Mesenchymal stem cell (in vitro differentiated cells and primary cell): ENCODE results near the gene CHL1. TPM values are rescaled to one million over a fixed set of nuclear protein-coding genes. Genes with fewer than 3 reads are reported as not detected.

ENCODE experiments used
- DNase-seq: peaks from one replicate; pipeline ENCODE4 v3.0.0-alpha.2; 2013
- H2AFZ ChIP-seq: one replicate; pipeline ENCODE4 v1.6.1; 2013; ENCODE audit warnings: low read depth, mild to moderate bottlenecking, control low read depth, inconsistent platforms, low read length, moderate library complexity
- H2AK5ac ChIP-seq: 2 replicates; pipeline ENCODE4 v1.6.1; 2013; ENCODE audit warnings: low read length, moderate library complexity, mild to moderate bottlenecking, inconsistent platforms; ENCODE audit not compliant: severe bottlenecking
- H2BK120ac ChIP-seq: one replicate; pipeline ENCODE4 v1.6.1; 2013; ENCODE audit warnings: low read depth, mild to moderate bottlenecking, inconsistent platforms, low read length, moderate library complexity
- H2BK12ac ChIP-seq, 2 experiments: one replicate each; pipeline ENCODE4 v1.6.1; 2013; ENCODE audit warnings: inconsistent platforms in 2 of 2, low read length in 2 of 2, mild to moderate bottlenecking in 2 of 2, moderate library complexity in 2 of 2, control low read depth in 1 of 2
- H2BK15ac ChIP-seq: one replicate; pipeline ENCODE4 v1.6.1; 2013; ENCODE audit warnings: mild to moderate bottlenecking, low read depth, inconsistent platforms; ENCODE audit not compliant: poor library complexity, severe bottlenecking
- H2BK5ac ChIP-seq: 2 replicates; pipeline ENCODE4 v1.6.1; 2013; ENCODE audit warnings: low read depth, mild to moderate bottlenecking, low read length, control low read depth, inconsistent platforms; ENCODE audit not compliant: poor library complexity, severe bottlenecking
- H3K14ac ChIP-seq, 2 experiments: one replicate each; pipeline ENCODE4 v1.6.1; 2013; ENCODE audit warnings: inconsistent platforms in 2 of 2, low read length in 2 of 2, control low read depth in 1 of 2, mild to moderate bottlenecking in 1 of 2, moderate library complexity in 1 of 2
- H3K18ac ChIP-seq, 2 experiments: one replicate each; pipeline ENCODE4 v1.6.1; 2013; ENCODE audit warnings: inconsistent platforms in 2 of 2, low read length in 2 of 2, control low read depth in 1 of 2, low read depth in 1 of 2, mild to moderate bottlenecking in 1 of 2
- H3K23ac ChIP-seq, 2 experiments: one replicate each; pipeline ENCODE4 v1.6.1; 2013; ENCODE audit warnings: inconsistent platforms in 2 of 2, low read length in 2 of 2, mild to moderate bottlenecking in 2 of 2, moderate library complexity in 2 of 2, control low read depth in 1 of 2
- H3K27ac ChIP-seq: 2 replicates; pipeline ENCODE4 v1.5.1; 2013; ENCODE audit warnings: mild to moderate bottlenecking, moderate library complexity, low read length, control low read depth, inconsistent platforms; ENCODE audit not compliant: poor library complexity, severe bottlenecking
- H3K27me3 ChIP-seq, 2 experiments: 2 replicates each; pipeline versions ENCODE4 v1.6.1 to v1.7.0; 2013; ENCODE audit warnings: low read length in 2 of 2, mild to moderate bottlenecking in 2 of 2, moderate library complexity in 2 of 2, control low read depth in 1 of 2, inconsistent platforms in 1 of 2; ENCODE audit not compliant: control insufficient read depth in 1 of 2, insufficient read depth in 1 of 2
- H3K36me3 ChIP-seq, 2 experiments: 2 replicates each; pipeline versions ENCODE4 v1.6.1 to v1.7.0; 2013; ENCODE audit warnings: low read length in 2 of 2, control low read depth in 1 of 2, inconsistent platforms in 1 of 2, low read depth in 1 of 2, mild to moderate bottlenecking in 1 of 2; ENCODE audit not compliant: insufficient read depth in 2 of 2, control insufficient read depth in 1 of 2
- H3K4ac ChIP-seq, 2 experiments: one replicate each; pipeline ENCODE4 v1.6.1; 2013; ENCODE audit warnings: inconsistent platforms in 2 of 2, low read length in 2 of 2, mild to moderate bottlenecking in 2 of 2, moderate library complexity in 2 of 2, control low read depth in 1 of 2, low read depth in 1 of 2
- H3K4me1 ChIP-seq: 2 replicates; pipeline ENCODE4 v1.6.1; 2013; ENCODE audit warnings: low read depth, low read length, control low read depth; ENCODE audit not compliant: control insufficient read depth, insufficient read depth
- H3K4me2 ChIP-seq: 2 replicates; pipeline ENCODE4 v1.6.1; 2013; ENCODE audit warnings: low read length, mild to moderate bottlenecking, inconsistent platforms; ENCODE audit not compliant: poor library complexity, severe bottlenecking
- H3K4me3 ChIP-seq, 2 experiments: 2 replicates each; pipeline versions ENCODE4 v1.5.1 to v1.7.0; 2013; ENCODE audit warnings: low read length in 2 of 2, mild to moderate bottlenecking in 2 of 2, control low read depth in 1 of 2, low read depth in 1 of 2; ENCODE audit not compliant: insufficient read depth in 1 of 2
- H3K79me1 ChIP-seq: replicated peaks from 2 replicates; pipeline ENCODE4 v1.6.1; 2013; ENCODE audit warnings: mild to moderate bottlenecking, control low read depth, low read length, inconsistent platforms; ENCODE audit not compliant: poor library complexity, severe bottlenecking
- H3K9ac ChIP-seq: 2 replicates; pipeline ENCODE4 v1.7.0; 2013; ENCODE audit warnings: mild to moderate bottlenecking, low read length, moderate library complexity
- H3K9me3 ChIP-seq: 2 replicates; pipeline ENCODE4 v1.7.0; 2013; ENCODE audit warnings: mild to moderate bottlenecking, low read length; ENCODE audit not compliant: control insufficient read depth
- H4K8ac ChIP-seq: one replicate; pipeline ENCODE4 v1.6.1; 2013; ENCODE audit warnings: inconsistent platforms, mild to moderate bottlenecking, low read length, moderate library complexity
- H4K91ac ChIP-seq: one replicate; pipeline ENCODE4 v1.6.1; 2013; ENCODE audit warnings: mild to moderate bottlenecking, low read length, inconsistent platforms
- WGBS: methylation state at CpG from one replicate; pipeline ENCODE4 v1.1.7; 2013; ENCODE audit warnings: mixed read lengths; 5-methylcytosine and 5-hydroxymethylcytosine counted together
- small RNA-seq: library from polyadenylated mRNA; stranded (forward); fragments of <200 nt; extraction: miRNeasy Mini kit (QIAGEN cat#:217004); gene quantifications from one replicate; pipeline ENCODE3, GENCODE V24; 2013; ENCODE audit warnings: low read depth

CHL1 gene

GRCh38 chr3:454986-455385, 258.4 kb downstream of the CHL1 start:
- H3K18ac ChIP-seq: no peak overlapping the region
- H2AK5ac ChIP-seq: no peak overlapping the region
- H2BK120ac ChIP-seq: no peak overlapping the region
- no peak overlapping the region for H3K14ac ChIP-seq
- no peak overlapping the region for H3K4me3 ChIP-seq
- H2BK5ac ChIP-seq: no peak overlapping the region
- no peaks in the 10 kb centered on the region for H3K36me3 ChIP-seq
- H4K91ac ChIP-seq: no peak overlapping the region
- H3K27me3 ChIP-seq: no peaks in the 10 kb centered on the region
- no peak overlapping the region for H4K8ac ChIP-seq
- no peak overlapping the region for H2BK12ac ChIP-seq
- H3K23ac ChIP-seq: no peak overlapping the region
- H3K9ac ChIP-seq: no peak overlapping the region
- no peak for DNase-seq
- H2BK15ac ChIP-seq: no peak overlapping the region
- no peaks in the 10 kb centered on the region for H3K4me1 ChIP-seq
- H3K4ac ChIP-seq: no peak overlapping the region
- WGBS: no CpG with 5 or more reads among the region's 2 CpGs
- H2AFZ ChIP-seq: no peak overlapping the region
- no peak overlapping the region for H3K27ac ChIP-seq
- no peaks in the 10 kb centered on the region for H3K79me1 ChIP-seq
- H3K4me2 ChIP-seq: no peak overlapping the region
- H3K9me3 ChIP-seq: no peaks in the 10 kb centered on the region

GRCh38 chr3:458124-458523, 261.6 kb downstream of the CHL1 start:
- no peak overlapping the region for H2BK5ac ChIP-seq
- H3K4me3 ChIP-seq: peak overlapping the region in 1 of 2 experiments; percentile 49
- no peak overlapping the region for H2AK5ac ChIP-seq
- no peak for DNase-seq
- no peak overlapping the region for H3K23ac ChIP-seq
- no peaks in the 10 kb centered on the region for H3K36me3 ChIP-seq
- no peaks in the 10 kb centered on the region for H3K27me3 ChIP-seq
- peak overlapping the region; percentile 26 for H3K9ac ChIP-seq
- no peak overlapping the region for H3K14ac ChIP-seq
- H2BK12ac ChIP-seq: no peak overlapping the region
- H3K27ac ChIP-seq: no peak overlapping the region
- no peaks in the 10 kb centered on the region for H3K79me1 ChIP-seq
- no peak overlapping the region for H2AFZ ChIP-seq
- no peak overlapping the region for H2BK15ac ChIP-seq
- WGBS: 71% methylated on average over 1 of the region's 3 CpGs
- H4K8ac ChIP-seq: no peak overlapping the region
- H3K4me1 ChIP-seq: no peaks in the 10 kb centered on the region
- no peak overlapping the region for H3K18ac ChIP-seq
- H2BK120ac ChIP-seq: no peak overlapping the region
- H4K91ac ChIP-seq: no peak overlapping the region
- H3K9me3 ChIP-seq: no peaks in the 10 kb centered on the region
- H3K4ac ChIP-seq: no peak overlapping the region
- no peak overlapping the region for H3K4me2 ChIP-seq

- H4K91ac ChIP-seq: no peak overlapping the region
- no peak overlapping the region for H2AFZ ChIP-seq
- H4K8ac ChIP-seq: no peak overlapping the region
- no peak overlapping the region for H3K23ac ChIP-seq
- H3K4me1 ChIP-seq: no peaks in the 10 kb centered on the region
- no peak overlapping the region for H2BK5ac ChIP-seq
- no peaks in the 10 kb centered on the region for H3K36me3 ChIP-seq
- no peaks in the 10 kb centered on the region for H3K9me3 ChIP-seq
- WGBS: 90% methylated on average over 8 of the region's 8 CpGs
- H3K4ac ChIP-seq: no peak overlapping the region
- no peak overlapping the region for H2BK15ac ChIP-seq
- H2BK12ac ChIP-seq: no peak overlapping the region
- H3K27me3 ChIP-seq: no peaks in the 10 kb centered on the region
- DNase-seq: no peak
- H2BK120ac ChIP-seq: no peak overlapping the region
- no peak overlapping the region for H2AK5ac ChIP-seq
- H3K18ac ChIP-seq: no peak overlapping the region
- no peak overlapping the region for H3K14ac ChIP-seq
- H3K4me3 ChIP-seq: no peak overlapping the region
- no peak overlapping the region for H3K4me2 ChIP-seq
- no peak overlapping the region for H3K27ac ChIP-seq
- no peak overlapping the region for H3K9ac ChIP-seq
- H3K79me1 ChIP-seq: no peaks in the 10 kb centered on the region
Measured at GRCh38 chr3:458653-459310, 262.2 kb downstream of the CHL1 start.

Small RNAs within 50 kb of the gene (small RNA-seq; reads per million reads assigned to genes)
- not detected for gene RNU6-1194P
